ENCODE data around the gene PHACTR2.
"Not testable (repeated sequence)": the region's sequence is repeated elsewhere in the genome, so short reads cannot be mapped to it uniquely, and the experiment has no call there.

The PHACTR2 gene

DNA sequence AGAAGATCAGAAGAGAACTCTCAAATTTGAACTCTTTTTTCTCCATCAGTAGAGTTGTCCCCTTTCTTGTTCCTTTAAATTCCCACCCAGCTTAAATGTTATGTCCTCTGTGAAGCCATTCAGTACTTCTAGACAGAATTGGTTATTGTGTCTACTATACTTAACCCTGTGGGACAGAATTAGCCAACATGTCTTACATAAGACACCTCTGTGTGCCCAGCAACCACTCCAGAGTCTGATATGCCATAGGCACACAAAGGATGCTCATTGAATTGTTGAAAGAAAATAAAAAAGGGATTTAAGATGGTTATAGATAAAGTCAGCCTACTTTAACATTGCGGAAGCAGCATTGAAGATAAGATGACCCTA, 88.4 kb downstream of the PHACTR2 start:
- no peak for DNase-seq (ENCODE audit: low spot score)

GRCh38 chr6:143767433-143767832, 89.7 kb downstream of the PHACTR2 start:
- DNase-seq (ENCODE audit: low spot score) = no peak

GRCh38 chr6:143772116-143773086, 94.6 kb downstream of the PHACTR2 start:
- DNase-seq (ENCODE audit: low spot score) = no peak

GRCh38 chr6:143773506-143774150, 95.9 kb downstream of the PHACTR2 start:
- no peak for DNase-seq (ENCODE audit: low spot score)

DNA sequence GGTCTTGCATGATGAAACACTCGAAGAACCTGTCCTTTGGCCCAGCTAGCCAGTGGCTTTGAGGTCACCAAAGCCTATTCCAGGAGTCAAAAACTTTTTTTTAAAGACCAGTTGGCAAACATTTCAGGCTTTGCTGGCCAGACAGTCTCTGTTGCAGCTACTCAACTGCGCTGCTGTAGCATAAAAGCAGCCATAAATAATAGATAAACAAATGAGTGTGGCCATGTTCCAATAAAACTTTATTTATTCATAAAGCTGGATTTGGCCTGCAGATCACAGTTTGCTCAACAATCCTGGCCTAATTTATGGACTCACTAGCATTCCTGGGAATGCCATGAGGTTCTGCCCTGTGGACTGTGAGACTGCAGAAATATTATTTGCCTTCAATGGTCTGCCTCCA, 96.6 kb downstream of the PHACTR2 start:
- no peak for DNase-seq (ENCODE audit: low spot score)

DNA sequence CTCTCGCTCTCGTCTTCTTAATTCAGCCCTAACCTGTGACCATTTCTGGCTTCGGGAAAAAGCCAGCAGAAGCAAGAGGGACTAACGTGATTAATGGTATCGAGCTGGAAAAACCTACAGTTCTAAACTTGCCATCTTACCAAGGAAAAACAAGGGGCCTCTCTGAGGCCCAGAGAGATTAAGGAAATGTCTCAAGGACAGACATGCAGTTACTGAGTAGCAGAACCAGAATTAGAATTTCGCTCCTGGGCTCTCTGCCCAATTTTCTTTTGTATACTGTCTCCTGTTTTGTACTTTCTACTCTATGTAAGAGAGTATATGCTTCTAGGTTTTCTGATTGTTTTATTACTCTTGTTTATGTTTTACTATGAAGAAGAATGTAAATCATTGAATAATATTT, 97.6 kb downstream of the PHACTR2 start:
- DNase-seq (ENCODE audit: low spot score) = no peak

- no peak for DNase-seq (ENCODE audit: low spot score)
These were observed 101.2 kb downstream of the PHACTR2 start for GRCh38 chr6:143778926-143779325.

DNA sequence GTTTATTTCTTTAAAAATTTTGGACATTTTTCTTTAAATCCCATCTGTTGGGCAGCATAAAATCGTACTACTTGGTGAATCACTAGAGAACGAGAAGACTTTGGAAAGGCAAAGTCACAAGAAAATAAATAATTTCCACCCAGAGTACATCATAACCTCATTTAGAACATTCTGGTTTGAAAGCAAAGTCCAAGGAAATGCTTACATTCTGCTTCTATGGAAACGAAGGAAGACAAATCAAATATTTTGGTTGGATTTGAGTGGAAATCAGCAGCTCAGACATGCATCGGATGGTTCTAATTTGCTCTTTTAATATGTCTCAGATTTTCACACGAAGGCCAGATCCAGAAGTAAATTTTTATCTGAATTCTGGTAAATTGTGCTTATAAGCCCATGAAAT, 104.7 kb downstream of the PHACTR2 start:
- no peak for DNase-seq (ENCODE audit: low spot score)

GRCh38 chr6:143783077-143783476, 105.3 kb downstream of the PHACTR2 start:
- DNase-seq (ENCODE audit: low spot score) = no peak

- no peak for DNase-seq (ENCODE audit: low spot score)
These were observed 106.6 kb downstream of the PHACTR2 start for GRCh38 chr6:143784316-143784715.

GRCh38 chr6:143786371-143786770, 108.6 kb downstream of the PHACTR2 start:
- DNase-seq (ENCODE audit: low spot score) = not testable (repeated sequence)

DNA sequence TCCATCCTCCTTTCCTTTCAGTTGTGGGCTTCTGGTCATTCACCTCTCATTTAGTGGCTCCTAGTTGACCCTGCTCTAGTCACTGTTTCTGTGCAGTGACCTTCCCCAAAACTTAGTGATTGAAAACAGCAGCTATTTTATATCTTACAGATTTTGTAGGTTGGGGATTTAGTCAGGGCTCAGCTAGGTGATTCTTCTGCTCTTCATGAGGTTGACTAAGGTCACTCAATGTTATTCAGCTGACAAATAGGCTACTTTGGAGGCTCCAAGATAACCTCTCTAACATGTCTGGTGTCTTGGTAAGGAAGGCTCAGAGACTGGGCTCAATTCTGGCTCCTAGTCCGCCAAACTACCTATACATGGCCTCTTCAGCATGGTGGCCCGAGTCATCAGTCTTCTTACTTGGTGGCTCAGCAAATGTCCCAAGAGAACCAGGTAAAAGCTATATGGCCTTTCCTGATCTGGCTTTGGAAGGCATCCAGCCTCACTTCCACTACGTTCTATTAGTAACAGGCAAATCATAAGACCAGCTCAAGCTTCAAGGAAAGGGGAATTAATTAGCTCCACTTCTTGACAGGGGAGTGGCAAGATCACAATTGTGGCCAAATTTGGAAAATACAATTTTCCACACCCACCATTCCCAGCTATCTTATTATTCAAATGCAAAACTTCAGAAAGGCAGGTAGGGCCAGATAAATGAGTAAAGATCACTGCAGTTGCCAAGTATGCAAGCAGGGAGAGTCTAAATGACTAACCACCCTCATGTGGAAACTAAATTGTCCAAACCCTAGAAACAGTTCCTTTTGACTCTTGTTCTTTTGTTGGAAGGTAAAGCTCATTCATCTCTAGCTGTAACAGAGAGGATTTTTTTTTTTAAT, 114.9 kb downstream of the PHACTR2 start:
- no peak for DNase-seq (ENCODE audit: low spot score)

DNA sequence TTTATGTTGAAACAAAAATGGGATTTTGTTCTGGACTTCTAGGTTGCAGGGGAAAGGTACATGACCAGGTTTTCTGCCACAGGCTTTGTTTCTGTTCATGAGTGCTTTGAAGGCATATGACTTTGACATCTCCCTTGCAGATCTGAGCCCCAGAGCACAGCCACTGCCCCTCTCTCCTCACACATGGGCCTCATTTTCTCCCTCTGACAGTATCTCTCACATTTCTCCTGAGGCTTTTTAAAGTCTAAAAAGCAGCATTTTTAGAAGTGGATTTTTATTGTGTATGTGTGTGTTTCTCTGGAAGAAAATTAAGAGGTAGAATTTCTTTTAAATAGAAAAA, 115.5 kb downstream of the PHACTR2 start:
- no peak for DNase-seq (ENCODE audit: low spot score)

GRCh38 chr6:143796551-143796950, 118.8 kb downstream of the PHACTR2 start:
- DNase-seq (ENCODE audit: low spot score) = not testable (repeated sequence)

DNA sequence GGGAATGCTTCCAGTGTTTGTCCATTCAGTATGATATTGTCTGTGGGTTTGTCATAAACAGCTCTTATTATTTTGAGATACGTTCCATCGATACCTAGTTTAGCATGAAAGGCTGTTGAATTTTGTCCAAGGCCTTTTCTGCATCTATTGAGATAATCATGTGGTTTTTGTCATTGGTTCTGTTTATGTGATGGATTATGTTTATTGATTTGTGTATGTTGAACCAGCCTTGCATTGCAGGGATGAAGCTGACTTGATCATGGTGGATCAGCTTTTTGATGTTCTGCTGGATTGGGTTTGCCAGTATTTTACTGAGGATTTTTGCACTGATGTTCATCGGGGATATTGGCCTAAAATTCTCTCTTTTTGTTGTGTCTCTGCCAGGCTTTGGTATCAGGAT, 120.7 kb downstream of the PHACTR2 start:
- not testable (repeated sequence) for DNase-seq (ENCODE audit: low spot score)

GRCh38 chr6:143802833-143803565, 125.2 kb downstream of the PHACTR2 start:
- DNase-seq (ENCODE audit: low spot score) = no peak

- DNase-seq (ENCODE audit: low spot score) = no peak
These were observed 126.2 kb downstream of the PHACTR2 start for GRCh38 chr6:143803769-143804568.

GRCh38 chr6:143804835-143805239, 127.1 kb downstream of the PHACTR2 start:
- DNase-seq (ENCODE audit: low spot score) = no peak

DNA sequence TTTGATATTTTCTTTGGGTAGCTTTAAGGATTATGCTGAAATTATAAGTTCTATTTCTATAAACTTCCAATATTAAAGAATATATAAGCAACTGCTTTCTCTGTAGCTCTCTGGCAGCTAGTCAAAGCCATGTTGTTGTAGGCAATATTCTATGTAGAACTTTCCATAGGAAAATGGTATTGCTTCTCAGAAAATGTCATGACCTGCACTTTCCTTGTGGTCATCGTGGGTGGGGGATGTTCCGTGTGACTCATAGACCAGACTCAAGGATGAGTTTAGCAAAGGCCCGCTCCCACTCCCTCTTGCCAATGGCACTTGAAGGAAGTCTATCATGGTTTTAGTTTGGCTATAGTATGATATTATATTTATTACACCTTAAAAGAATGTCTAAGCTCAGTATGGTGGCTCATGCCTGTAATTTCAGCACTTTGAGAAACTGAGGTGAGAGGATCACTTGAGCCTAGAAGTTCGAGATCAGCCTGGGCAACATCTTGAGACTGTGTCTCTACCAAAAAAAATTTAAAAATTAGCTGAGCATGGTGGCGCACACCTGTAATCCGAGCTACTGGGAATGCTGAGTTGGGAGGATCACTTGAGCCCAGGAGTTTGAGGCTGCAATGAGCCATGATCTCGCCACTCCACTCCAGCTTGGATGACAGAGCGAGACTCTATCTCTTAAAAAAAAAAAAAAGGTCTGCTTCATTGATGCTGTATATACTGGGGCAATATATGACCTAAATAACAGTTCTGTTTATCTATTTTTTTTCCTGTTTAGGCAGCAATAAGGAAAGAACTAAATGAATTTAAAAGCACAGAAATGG, 128.7 kb downstream of the PHACTR2 start:
- no peak for DNase-seq (ENCODE audit: low spot score)

All from RKO (cell line).